Neural progenitor cell (in vitro differentiated cells): Measurements from ENCODE around the gene CCDC66.

ENCODE experiments used
- CTCF ChIP-seq: fragments of 200-600 bp; sonication (generic); IDR thresholded peaks from 2 replicates; pipeline ENCODE4 v1.5.1; 2017; ENCODE audit warnings: antibody characterized with exemption, mild to moderate bottlenecking
- EZH2phosphoT487 ChIP-seq: fragments of 200-600 bp; sonication (generic); IDR thresholded peaks from 2 replicates; pipeline ENCODE4 v1.6.1; 2017; ENCODE audit warnings: antibody characterized with exemption

GRCh38 chr3:56616478-56617006 is 59.6 kb downstream of the CCDC66 start:
- TF ChIP-seq EZH2phosphoT487 (no peak), CTCF (no peak)
